ENCODE measurements around the gene CYP2J2. TPM values are rescaled to one million over a fixed set of nuclear protein-coding genes. Genes with fewer than 3 reads are reported as not detected.

Gene CYP2J2
- polyA plus RNA-seq, 2 of the 4 experiments (the other 2 are of a cell fraction): 0.09 to 0.13 TPM

DNA sequence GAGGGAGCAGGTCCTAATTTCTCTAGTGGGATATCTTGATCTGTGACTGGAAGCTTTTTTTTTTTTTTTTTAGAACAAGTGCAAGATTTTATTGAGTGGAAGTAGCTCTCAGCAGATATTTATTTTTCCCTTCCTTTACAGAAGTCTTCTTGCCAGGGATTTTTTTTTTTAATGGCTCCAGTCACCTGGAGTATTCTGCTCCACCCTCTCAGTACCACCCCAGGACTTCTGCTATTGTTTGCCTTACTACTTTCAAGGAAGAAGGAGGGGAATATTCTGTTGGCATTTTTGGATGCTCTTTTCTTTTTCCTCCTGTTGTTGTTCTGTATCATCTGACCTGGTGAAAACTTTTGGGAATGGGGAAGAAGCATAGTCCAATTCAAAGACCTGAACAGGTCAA is 23.1 kb upstream of the CYP2J2 start (continued):
- TF ChIP-seq JUNB (IDR thresholded peaks at IDR 0.05) (no peak), EP300 (IDR thresholded peaks at IDR 0.05) (no peak), ZFP36 (IDR thresholded peaks at IDR 0.05; ENCODE audit: borderline replicate concordance, partially characterized antibody) (no peak), CEBPB (IDR thresholded peaks at IDR 0.05) (no peak), ESRRA (IDR thresholded peaks at IDR 0.05; ENCODE audit: borderline replicate concordance, low read length) (no peak), RFX5 (IDR thresholded peaks at IDR 0.05) (no peak), FOSL2 (IDR thresholded peaks at IDR 0.05) (no peak), FOSL2 (CRISPR knock-in tag; IDR thresholded peaks at IDR 0.05) (no peak), HMGXB4 (CRISPR knock-in tag; IDR thresholded peaks at IDR 0.05; ENCODE audit: borderline replicate concordance) (no peak), POLR2A (IDR thresholded peaks at IDR 0.05; ENCODE audit: low read length) (no peak)

- Histone ChIP-seq H3K4me1 (no peaks in the 10 kb centered on the region), H3K27ac (no peak overlapping the region), H3K9me3 (no peaks in the 10 kb centered on the region), H3K4me2 (no peak overlapping the region), H3K4me3 (no peak overlapping the region)
- FAIRE-seq (no peak), DNase-seq (ENCODE audit: low read depth in 1 of 2, low spot score in 1 of 2) (no peak), ATAC-seq (no peak)
- POLR2A ChIA-PET: no interaction called here
- CTCF ChIA-PET: interaction anchor here (0.9 to 1.8 kb wide), 2 partner anchors 16 to 63 kb away, joined by 3 to 5 read pairs; no protein-coding TSS in a partner anchor
- 0% methylated on average over 1 of the region's 1 CpG for WGBS (ENCODE audit: missing lambda C conversion rate)
- TF ChIP-seq RCOR1 (IDR thresholded peaks at IDR 0.05; ENCODE audit: low read depth, low read length) (no peak), RARB (CRISPR knock-in tag; IDR thresholded peaks at IDR 0.05) (no peak)
Observed at GRCh38 chr1:59948990-59949389, 22.4 kb upstream of the CYP2J2 start.

DNA sequence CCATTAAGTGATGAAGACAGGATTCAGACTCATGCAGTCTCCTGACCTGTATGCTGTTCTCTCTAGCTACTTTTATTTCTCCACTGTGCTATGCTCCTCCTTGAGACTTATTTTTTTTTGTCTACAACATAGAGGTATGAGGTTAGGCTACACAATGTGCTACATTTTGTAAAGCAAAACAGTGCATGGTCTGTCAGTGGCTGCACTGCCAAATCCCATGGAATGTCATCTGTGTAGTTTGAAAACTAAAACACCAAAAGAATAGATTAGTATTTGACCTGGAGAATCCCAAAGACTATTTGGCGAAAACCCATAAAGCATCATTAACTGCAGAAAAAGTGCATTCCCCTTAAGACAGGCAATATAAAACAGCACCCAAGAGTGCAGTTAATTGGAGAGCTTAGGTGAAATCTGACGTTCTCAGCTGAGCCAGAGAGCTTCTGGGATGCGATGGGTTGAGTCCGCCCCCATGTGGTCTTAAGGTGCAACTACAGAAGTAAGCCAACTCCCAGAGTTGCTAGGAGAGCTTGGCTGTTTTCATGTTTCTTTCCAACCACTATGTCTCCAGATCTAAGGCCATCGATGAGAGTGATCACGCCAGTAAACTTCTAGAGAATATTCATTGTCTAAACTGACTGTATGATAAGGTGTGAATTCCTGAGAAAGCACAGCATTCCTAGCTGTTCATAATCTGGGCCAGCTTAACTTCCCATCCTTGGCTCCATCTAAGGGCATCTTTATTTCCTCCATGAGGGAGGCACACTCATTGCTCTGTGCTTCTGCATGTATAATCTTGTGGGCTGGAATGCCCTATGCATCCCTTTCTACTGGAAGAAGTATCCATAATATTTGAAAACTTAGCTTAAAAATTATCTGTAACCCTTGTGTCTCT is 20.7 kb upstream of the CYP2J2 start:
- ATAC-seq (peak; percentile 92 to 93), FAIRE-seq (no peak), DNase-seq (ENCODE audit: low read depth in 1 of 2, low spot score in 1 of 2) (peak; percentile 20 to 52)
- 0% methylated on average over 6 of the region's 6 CpGs for WGBS (ENCODE audit: missing lambda C conversion rate)
- Histone ChIP-seq H3K9me3 (no peaks in the 10 kb centered on the region), H3K4me3 (no peak overlapping the region), H3K4me1 (no peaks in the 10 kb centered on the region), H3K27ac (no peak overlapping the region), H3K4me2 (no peak overlapping the region)
- ChIA-PET POLR2A (no interaction called here), CTCF (interaction anchor here (0.5 to 2.2 kb wide), 23 partner anchors 10 to 1432 kb away, joined by 3 to 18 read pairs (median 3); partner anchors contain the start of gene CYP2J2)
- TF ChIP-seq MYC (IDR thresholded peaks at IDR 0.05; ENCODE audit: borderline replicate concordance, low read length): no peak
- TF ChIP-seq, protein P1, sequence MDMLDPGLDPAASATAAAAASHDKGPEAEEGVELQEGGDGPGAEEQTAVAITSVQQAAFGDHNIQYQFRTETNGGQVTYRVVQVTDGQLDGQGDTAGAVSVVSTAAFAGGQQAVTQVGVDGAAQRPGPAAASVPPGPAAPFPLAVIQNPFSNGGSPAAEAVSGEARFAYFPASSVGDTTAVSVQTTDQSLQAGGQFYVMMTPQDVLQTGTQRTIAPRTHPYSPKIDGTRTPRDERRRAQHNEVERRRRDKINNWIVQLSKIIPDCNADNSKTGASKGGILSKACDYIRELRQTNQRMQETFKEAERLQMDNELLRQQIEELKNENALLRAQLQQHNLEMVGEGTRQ (IDR thresholded peaks at IDR 0.05): no peak
- TF ChIP-seq, protein P2, sequence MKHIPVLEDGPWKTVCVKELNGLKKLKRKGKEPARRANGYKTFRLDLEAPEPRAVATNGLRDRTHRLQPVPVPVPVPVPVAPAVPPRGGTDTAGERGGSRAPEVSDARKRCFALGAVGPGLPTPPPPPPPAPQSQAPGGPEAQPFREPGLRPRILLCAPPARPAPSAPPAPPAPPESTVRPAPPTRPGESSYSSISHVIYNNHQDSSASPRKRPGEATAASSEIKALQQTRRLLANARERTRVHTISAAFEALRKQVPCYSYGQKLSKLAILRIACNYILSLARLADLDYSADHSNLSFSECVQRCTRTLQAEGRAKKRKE (CRISPR knock-in tag; IDR thresholded peaks at IDR 0.05; ENCODE audit: low read depth): no peak
- no peak for TF ChIP-seq POLR2AphosphoS2 (conservative IDR thresholded peaks at IDR 0.05; ENCODE audit: low read length)
- TF ChIP-seq MAFK (IDR thresholded peaks at IDR 0.05; ENCODE audit: partially characterized antibody): no peak
- no peak for TF ChIP-seq HES2 (IDR thresholded peaks at IDR 0.05)
- TF ChIP-seq RARB (CRISPR knock-in tag; IDR thresholded peaks at IDR 0.05): no peak
- no peak for TF ChIP-seq CEBPB (IDR thresholded peaks at IDR 0.05)
- TF ChIP-seq HEYL (CRISPR knock-in tag; IDR thresholded peaks at IDR 0.05): no peak
- TF ChIP-seq JUN (IDR thresholded peaks at IDR 0.05): no peak
- TF ChIP-seq CBX2 (IDR thresholded peaks at IDR 0.05; ENCODE audit: borderline replicate concordance, low read depth): no peak
- TF ChIP-seq NR3C1 (IDR thresholded peaks at IDR 0.05): no peak
- no peak for TF ChIP-seq ZC3H11A (IDR thresholded peaks at IDR 0.05)
- TF ChIP-seq HOXB13 (CRISPR knock-in tag; IDR thresholded peaks at IDR 0.05; ENCODE audit: low read depth): no peak
- TF ChIP-seq, protein P3, sequence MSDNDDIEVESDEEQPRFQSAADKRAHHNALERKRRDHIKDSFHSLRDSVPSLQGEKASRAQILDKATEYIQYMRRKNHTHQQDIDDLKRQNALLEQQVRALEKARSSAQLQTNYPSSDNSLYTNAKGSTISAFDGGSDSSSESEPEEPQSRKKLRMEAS (IDR thresholded peaks at IDR 0.05): no peak
- TF ChIP-seq, protein P4, sequence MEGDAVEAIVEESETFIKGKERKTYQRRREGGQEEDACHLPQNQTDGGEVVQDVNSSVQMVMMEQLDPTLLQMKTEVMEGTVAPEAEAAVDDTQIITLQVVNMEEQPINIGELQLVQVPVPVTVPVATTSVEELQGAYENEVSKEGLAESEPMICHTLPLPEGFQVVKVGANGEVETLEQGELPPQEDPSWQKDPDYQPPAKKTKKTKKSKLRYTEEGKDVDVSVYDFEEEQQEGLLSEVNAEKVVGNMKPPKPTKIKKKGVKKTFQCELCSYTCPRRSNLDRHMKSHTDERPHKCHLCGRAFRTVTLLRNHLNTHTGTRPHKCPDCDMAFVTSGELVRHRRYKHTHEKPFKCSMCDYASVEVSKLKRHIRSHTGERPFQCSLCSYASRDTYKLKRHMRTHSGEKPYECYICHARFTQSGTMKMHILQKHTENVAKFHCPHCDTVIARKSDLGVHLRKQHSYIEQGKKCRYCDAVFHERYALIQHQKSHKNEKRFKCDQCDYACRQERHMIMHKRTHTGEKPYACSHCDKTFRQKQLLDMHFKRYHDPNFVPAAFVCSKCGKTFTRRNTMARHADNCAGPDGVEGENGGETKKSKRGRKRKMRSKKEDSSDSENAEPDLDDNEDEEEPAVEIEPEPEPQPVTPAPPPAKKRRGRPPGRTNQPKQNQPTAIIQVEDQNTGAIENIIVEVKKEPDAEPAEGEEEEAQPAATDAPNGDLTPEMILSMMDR (IDR thresholded peaks at IDR 0.05): peak; percentile 68
- TF ChIP-seq PHF8 (IDR thresholded peaks at IDR 0.05; ENCODE audit: borderline replicate concordance, low read depth): no peak
- TF ChIP-seq RNF2 (IDR thresholded peaks at IDR 0.05; ENCODE audit: borderline replicate concordance, low read depth): no peak
- peak; percentile 72 to 83 for TF ChIP-seq RAD21 (conservative IDR thresholded peaks at IDR 0.05 in 1 of 2, IDR thresholded peaks at IDR 0.05 in 1 of 2)
- TF ChIP-seq FOXS1 (CRISPR knock-in tag; IDR thresholded peaks at IDR 0.05): no peak
- no peak for TF ChIP-seq ZNF302 (CRISPR knock-in tag; IDR thresholded peaks at IDR 0.05)
